Amniotic epithelial cell (primary cell): ENCODE measurements around the gene PARVB.

Source experiments
- DNase-seq: peaks from one replicate; pipeline ENCODE4 v3.0.0-alpha.2; 2010; ENCODE audit warnings: low read depth

PARVB gene

DNA sequence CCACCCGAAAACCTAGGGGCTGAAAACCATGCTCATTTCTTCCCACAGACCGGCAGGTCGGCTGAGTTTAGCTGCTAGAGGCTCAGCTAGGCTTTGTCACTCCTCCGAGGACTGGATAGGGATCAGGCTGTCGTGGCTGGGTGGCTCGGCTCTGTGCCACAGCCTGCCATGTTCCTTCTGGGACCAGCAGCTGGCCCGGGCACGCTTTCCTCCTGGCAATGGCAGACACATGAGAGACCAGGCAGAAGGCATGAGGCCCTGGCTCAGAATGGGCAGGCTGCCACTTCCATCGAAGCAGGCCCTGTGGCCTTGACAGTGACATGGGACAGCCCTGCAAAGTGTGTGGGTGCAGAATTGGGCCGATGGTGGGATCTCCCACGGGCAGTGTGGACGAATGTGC is 177.6 kb downstream of the PARVB start:
- DNase-seq = no peak

DNA sequence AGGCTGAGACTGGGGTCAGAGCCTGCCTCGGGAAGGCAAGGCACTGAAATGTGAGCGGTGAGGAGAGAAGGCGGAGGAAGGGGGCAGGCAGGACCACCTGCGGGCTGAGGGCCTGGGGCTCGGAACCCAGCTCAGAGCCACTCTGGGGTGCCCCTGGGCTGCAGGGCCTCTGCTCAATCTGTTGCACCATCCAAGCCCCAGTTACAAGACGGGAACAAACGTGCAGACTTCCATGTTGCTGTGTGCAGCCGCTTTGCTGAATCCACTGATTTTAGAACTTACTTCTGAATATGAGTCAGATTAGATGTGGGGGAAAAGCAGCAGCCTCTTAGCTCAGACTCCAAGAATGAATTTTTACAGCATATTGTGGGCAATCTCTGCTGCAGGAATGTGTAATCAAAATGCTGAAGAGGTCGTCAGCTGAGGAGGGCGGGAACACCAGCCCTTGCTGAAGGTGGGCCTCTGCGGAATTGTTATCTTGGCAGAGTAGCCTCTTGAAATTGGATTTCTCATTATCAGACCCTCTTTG is 178.2 kb downstream of the PARVB start:
- peak; percentile 83 for DNase-seq

DNA sequence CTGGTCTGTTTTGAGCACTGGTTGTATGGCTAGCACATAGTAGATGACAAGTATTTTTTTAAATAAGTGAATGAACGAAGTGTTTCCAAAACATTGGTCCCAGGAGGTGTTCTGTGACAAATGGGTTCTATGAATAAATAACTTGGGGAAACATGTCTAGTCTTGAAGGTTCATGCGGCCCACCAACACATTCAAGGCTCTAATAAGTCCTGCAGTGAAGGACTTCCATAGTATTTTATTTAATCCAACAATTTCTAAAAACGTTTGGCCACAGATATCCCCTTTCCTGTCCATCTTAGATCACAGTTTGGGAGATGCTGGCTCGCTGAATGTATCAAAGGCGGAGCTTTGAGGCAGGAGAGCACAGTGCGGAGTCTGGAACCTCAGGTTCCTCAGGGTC is 179.1 kb downstream of the PARVB start:
- no peak for DNase-seq

DNA sequence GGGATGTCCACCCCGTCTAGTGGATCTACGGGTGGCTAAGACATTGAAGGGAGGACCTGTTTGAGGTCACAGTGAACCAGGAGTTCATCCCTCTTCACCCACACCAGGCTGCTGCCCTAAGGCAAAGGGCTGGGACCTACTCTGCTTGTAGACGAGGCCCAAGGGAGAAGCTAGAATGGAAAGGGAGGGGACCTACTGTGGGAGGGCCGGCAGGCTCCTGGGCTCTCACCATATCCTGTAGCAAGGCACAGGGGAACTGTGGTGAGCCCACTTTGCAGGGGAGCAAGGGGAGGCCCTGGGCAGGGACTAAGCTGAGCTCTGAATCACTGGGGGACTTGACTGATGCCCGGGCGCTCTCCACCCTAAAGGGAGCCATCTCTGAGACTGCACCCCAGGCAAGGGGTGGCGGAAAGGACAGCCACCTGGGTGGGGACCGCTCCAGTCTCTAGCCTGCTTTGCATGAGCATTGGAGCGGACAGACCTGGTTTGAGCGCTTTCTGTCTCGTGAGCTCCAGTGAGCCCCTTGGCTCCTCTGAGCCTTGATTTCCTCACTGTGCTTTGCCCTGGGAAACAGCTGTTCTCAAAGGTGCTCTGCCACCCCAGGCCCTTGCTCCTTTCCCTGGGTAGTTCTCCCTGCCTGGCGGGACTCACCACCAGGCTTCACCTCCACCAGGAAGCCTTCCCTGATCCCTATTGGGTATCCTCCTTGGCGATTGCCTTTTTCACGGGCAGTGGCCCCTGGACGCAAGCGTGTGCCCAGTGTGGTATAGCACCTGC is 180.8 kb downstream of the PARVB start:
- no peak for DNase-seq

DNA sequence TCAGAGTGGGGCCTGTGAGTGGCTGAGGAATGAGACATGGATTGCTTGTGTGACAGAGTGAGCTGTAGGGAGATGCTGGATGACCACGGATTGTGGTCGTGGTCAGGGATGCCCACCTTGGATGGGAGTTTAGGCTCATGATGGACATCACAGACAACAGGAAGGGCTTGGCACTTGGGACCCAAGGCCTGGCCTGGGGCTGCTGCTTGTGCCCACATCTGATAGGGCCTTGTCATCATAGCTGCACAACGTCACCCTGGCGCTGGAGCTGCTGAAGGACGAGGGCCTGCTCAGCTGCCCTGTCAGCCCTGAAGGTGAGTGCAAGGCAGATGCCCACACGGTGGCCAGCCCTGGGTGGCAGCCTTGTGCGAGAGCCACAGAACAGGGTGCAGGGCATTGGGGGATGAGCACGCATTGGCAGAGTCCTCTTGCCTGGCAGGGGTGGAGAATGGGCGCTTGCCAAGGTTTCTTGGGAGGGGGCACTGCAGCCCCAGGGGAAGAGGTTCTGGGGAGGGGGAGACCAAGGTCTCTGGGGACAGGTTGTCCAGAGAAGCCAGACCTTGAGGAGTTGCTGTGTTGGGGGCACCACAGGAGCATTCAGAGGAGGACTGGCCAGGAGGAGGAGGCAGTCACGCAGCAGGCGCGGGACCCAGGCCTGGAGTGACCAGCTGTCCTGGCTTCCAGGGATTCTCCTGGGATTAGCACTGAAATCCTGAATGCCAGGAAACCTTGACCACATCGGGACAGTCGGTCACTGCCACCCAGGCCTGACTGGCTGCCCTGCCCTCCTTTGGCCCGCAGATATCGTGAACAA is 181.6 kb downstream of the PARVB start:
- DNase-seq = no peak

DNA sequence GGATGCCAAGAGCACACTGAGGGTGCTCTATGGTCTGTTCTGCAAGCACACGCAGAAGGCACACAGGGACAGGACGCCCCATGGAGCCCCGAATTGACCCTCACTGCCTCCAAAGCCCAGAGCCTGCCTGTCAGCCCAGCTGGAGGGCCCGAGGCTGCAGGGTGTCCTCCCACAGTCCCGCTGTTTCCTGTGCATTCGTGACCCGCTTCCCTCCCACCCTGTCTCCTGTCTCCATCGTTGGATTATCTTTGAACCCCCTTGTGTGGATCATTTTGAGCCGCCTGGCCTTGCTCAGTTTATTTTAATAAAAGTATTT is 182.2 kb downstream of the PARVB start:
- DNase-seq = no peak

DNA sequence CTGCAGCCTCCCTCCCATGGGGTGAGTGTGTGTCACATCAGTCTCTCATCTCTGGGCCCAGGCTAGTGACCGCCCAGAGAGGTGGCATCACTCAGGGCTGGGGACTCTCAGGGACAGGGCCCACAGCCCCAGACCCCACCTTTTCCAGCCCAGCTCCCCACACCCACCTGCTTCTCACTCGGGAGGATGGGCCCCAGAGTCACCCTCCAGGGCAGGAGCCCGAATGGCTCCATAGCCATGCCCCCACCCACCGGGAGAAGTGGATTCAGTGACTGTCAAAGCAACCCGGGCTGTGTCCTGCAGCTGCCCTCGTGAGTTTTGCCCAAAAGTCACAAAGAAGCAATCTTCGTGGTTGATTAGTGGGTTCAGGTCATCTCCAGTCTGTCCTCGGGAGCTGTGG is 182.6 kb downstream of the PARVB start:
- no peak for DNase-seq

DNA sequence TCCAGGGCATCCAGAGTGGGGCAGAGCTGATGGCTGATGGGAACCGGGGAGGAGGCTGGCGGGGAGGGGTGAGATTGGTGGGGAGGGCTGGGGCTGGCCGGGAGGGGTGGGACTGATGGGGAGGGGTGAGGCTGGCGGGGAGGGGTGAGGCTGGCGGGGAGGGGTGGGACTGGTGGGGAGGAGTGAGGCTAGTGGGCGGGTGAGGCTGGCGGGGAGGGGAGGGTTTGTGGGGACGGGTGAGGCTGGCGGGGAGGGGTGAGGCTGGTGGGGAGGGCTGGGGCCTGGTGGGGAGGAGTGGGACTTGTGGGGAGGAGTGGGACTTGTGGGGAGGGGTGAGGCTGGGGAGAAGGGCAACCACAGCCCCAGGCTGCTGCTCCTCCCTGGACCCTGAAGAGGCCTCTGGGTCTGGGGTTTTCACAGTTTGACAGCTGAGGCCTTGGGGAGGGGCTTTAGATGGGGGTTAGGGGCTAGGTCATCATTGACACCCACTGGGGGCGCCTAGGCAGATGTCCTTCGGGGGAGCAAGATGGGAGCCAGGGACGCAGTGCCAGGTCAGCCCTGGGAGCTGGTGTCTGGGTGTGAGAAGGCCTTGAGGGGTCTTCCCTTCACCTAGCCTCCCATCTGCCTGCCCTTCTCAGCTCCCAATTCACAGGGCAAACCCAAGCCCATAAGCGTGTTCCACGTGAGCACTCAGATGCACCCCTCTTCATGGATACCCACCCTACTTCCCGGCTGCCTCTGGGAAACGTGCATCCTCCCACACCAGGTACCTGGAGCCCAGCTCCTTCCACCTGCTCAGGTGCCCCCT is 183.3 kb downstream of the PARVB start:
- DNase-seq = no peak

DNA sequence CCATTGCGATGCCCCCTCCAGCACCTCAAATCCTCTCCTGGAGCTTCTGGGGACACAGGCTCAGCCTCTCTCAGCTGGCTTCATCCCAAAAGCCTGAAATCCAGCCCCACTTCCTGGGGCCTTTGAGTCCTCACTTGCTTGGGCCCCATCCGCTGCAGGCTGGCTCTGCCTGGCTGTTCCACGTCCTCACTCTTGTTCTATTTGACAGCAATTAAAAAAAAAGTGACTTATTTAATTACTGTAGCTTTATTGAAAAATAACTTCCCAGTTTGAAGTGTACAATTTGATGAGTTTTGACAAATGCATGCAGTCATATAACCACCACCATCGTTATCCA is 183.8 kb downstream of the PARVB start:
- DNase-seq = no peak

DNA sequence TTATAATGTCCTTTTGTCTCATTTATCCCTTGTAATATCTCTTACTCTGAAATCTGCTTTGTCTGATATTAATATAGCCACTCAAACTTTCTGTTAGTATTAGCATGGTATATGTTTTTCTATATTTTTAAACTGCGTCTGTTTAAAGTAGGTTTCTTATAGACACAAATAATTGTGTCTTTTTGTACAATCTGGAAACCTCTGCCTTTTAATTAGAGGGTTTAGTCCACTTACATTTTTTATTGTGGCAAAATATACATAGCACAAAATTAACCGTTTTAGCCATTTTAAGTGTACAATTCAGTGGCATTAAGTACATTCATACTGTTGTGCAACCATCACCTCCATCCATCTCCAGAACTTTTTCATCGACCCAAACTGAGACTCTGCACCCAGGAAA is 185.2 kb downstream of the PARVB start:
- no peak for DNase-seq

DNA sequence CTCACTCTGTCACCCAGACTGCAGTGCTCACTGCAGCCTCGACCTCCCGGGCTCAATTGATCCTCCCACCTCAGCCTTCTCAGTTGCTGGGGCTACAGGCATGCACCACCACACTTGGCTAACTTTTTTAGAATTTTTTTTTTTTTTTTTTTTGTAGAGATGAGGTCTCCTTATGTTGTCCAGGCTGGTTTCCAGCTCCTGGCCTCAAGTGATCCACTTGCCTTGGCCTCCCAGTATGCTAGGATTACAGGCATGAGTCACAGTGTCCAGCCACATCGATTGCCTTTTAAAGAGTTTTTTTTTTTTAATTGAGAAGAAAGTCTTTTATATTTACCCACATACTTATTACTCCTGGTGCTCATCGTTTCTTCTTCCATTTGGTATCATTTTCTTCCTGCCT is 186.6 kb downstream of the PARVB start:
- peak; percentile 17 for DNase-seq

DNA sequence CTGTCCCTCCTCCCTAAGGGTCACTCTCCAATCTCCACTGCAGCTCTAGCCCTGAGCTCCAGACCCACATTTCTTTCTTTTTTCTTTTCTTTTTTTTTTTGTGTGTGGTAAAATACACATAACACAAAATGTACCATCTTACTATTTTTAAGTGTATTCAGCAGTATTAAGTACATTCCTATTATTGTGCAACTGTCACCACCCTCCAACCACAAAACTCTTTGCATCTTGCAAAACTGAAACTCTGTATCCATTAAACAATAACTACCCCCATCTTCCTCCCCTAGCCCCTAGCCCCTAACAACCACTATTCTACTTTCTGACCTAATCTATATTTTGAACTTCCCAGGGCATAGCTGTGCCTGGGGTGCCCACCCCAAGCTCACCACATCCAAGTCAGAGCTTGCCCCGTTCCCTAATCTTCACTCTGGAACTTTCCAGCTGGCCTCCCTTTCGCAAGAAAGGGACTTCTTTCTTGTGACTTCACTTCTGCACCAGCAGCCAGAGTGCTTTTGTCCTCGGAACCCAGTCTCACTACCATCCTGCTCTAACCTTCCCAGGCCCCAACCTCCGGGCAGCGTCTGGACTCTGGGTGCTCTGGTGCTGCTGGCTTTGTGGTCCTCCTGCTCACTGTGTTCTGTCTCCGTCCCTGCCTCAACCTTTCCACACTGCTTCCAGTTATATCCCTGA is 187.3 kb downstream of the PARVB start:
- no peak for DNase-seq

DNA sequence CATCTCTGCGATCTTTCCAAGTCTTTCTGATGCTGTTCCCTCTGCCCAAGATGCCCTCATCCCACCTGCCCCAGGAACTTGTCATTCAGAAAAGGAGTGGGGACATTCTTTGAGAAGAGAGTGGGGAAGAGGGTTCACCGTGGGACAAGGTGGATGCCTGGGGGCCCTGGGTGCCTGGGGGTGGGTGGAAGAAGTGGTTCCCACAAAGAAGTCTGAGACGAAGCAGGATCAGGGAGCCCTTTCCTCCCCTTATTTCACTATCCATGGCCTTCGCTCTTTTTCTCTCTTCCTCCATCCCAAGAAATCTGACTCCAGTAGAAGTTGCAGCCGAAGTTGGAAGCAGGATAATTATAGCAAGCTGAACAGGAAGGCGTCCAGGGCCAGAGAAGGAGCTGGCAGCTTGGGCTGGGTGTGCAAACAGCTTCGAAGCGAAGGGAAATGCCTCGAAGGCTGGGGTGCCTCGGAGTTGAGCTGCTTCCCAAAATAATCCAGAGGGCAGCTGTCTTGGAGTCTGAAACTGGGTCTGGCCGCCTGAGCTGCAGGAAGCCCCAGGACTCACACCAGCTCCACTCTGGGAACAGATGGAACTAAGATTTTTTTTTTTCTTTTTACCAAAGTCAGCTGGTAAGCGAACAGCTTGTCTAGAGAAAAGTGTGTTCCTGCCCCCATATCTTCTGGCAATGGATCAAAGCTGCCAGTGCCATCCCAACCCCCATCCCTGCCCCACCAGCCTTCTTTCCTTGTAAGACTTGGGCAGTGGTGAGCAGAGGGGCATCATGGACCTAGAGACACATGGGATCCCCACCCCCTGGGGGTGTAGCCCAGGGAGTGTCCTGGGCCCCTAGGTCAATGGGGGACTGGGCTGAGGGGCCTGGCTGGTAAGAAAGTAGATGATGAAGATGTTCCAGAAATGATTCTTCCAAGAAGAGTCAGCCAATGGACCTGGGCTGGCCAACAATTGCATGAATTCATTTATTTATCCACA is 188.1 kb downstream of the PARVB start:
- DNase-seq = no peak

DNA sequence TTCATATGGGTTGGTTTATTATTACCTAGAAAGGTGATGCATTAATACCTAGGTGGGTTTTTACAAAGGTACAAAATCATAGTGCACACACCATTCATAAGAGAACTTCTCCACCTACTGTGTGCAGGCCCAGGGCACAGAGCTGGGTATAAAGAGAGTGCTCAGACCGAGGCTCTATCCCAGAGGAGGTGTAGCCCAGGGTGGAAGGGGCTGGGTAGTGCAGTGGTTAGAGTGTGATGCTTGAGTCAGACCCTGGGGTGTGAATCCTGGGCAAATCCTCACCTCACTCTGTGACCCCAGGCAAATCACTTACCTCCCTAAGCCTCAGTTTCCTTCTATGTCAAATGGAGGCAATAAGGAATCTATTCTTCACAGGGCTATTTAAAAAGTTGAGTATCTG is 188.8 kb downstream of the PARVB start:
- DNase-seq = no peak

DNA sequence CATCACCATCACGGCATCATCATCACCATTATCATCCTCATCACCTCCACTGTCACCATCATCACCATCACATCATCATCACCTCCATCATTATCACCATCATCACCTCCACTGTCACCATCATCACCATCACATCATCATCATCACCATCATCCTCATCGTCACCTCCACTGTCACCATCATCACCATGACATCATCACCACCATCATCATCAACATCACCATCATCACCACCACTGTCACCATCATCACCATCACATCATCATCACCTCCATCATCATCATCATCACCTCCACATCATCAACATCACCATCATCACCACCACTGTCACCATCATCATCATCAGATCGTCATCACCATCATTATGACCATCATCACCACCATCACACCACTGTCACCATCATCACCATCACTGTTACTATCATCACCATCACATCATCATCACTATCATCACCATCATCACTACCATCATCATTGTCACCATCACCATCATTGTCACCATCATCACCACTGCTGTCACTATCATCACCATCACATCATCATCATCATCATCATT is 189.5 kb downstream of the PARVB start:
- no peak for DNase-seq

DNA sequence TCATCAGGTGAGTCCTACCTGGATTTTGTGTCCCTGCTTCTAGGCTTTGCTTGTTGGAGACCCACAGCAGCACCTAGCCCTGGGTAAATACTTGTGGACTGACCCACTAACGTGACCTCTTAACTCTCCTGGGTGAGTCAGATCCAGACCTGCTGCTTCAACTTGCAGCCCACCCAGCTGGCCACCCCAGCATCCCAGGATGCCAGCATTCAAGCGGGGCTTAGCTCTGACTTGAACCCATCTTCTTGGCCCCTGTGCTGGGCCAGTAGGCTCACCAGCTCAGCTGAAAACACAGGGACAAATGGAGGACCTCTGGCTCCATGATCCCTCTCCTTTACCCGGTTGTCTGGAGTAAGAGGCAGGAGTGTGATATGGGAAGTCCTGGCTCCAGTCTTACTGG is 190.1 kb downstream of the PARVB start:
- DNase-seq = no peak

DNA sequence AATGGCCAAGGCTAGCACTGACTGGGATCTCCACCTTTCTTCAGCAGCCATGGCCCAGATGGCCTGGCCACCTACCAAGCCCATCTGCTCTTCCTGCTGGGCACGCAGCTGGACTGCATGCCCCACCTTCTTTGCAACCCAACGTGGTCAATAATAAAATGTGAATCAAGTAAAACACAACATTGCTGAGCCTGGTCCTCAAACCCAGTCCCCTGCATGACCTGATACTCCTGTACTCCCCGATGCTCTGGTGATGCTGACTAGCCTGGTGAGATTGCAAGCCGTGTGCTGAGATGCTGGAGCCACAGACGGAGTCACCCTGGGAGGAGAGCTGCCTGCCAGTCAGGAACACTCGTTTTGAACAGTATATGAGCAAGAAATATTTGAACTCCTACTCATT is 190.7 kb downstream of the PARVB start:
- no peak for DNase-seq

DNA sequence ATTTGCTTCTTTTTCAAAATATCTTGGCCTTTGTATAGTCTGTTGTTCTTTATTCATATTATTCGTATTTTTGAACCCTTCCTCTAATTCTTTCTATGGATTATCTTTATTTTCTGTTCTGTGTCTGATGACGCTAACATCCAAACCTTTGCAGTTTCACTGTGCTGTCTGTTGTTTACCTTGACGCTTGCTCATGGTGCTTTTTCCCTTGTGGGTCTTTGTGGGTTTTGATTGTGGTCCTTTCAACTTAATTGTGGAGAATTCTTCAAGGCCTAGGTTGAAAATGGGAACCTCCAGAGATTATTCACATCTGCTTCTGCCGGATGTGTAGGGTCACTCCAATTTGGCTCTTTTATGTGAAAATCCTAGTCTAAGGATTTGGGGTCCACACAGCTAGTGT is 191.2 kb downstream of the PARVB start:
- no peak for DNase-seq

DNA sequence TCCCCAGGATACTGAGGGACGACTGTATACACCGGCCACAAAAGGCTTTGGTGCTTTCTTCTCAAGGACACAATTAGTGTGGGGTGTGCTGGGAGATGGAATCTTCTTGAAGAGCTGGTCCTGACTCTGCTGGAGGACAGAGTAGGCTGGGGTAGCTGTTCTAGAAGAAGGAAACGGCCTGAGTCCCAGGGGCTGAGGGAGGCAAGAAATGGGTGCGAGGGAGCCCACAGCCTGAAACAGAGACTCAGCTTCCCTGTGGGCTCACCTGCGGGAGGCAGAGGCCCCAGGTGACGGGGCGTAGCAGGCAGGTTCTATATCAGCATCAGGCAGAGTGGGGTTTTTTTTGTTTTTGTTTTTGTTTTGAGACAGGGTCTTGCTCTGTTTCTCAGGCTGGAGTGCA is 193.2 kb downstream of the PARVB start:
- no peak for DNase-seq

DNA sequence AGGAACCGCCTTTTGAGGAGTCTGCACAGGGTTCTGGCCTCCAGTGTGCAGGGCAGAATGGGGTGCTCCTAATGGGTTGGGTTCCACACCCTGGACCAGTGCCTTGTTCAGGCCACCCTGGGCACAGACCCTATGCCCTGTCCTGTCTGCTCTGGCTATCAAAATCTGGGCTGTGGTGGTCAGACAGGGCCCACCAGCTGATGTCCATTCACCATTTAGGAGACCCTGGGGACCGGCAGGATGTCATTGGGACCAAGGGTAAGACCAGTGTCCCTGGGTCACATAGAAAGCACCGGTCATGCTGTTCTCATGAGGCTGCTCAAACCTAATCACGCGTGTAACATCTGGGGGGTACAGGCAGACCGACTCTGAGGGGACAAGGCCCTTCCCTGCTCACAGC is 194.0 kb downstream of the PARVB start:
- DNase-seq = no peak
